ENCODE data around the gene SERGEF. TPM values are rescaled to one million over a fixed set of nuclear protein-coding genes. Genes with fewer than 3 reads are reported as not detected.

SERGEF gene
- total and polyA plus RNA-seq, 7 donors: 24.0 to 50.4 (median 30.7) TPM

- Histone ChIP-seq H3K27me3 (peaks cover 0 to 4% (median 0%) of the 10 kb centered on the region in 3 donors), H3K36me3 (no peaks in the 10 kb centered on the region), H3K27ac (no peak overlapping the region), H3K9me3 (no peaks in the 10 kb centered on the region), H3K4me3 (no peak overlapping the region), H3K4me1 (no peaks in the 10 kb centered on the region)
- no peak for DNase-seq
- intact Hi-C loops (cut with DNase I): no loop called here
- WGBS, 2 donors: 28 to 61% methylated on average over 7 of the region's 7 CpGs
- TF ChIP-seq EP300 (IDR thresholded peaks at IDR 0.05): no peak
- TF ChIP-seq, protein P1, sequence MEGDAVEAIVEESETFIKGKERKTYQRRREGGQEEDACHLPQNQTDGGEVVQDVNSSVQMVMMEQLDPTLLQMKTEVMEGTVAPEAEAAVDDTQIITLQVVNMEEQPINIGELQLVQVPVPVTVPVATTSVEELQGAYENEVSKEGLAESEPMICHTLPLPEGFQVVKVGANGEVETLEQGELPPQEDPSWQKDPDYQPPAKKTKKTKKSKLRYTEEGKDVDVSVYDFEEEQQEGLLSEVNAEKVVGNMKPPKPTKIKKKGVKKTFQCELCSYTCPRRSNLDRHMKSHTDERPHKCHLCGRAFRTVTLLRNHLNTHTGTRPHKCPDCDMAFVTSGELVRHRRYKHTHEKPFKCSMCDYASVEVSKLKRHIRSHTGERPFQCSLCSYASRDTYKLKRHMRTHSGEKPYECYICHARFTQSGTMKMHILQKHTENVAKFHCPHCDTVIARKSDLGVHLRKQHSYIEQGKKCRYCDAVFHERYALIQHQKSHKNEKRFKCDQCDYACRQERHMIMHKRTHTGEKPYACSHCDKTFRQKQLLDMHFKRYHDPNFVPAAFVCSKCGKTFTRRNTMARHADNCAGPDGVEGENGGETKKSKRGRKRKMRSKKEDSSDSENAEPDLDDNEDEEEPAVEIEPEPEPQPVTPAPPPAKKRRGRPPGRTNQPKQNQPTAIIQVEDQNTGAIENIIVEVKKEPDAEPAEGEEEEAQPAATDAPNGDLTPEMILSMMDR (IDR thresholded peaks at IDR 0.05): no peak
These were observed 260.7 kb downstream of the SERGEF start for GRCh38 chr11:17752144-17752543.

DNA sequence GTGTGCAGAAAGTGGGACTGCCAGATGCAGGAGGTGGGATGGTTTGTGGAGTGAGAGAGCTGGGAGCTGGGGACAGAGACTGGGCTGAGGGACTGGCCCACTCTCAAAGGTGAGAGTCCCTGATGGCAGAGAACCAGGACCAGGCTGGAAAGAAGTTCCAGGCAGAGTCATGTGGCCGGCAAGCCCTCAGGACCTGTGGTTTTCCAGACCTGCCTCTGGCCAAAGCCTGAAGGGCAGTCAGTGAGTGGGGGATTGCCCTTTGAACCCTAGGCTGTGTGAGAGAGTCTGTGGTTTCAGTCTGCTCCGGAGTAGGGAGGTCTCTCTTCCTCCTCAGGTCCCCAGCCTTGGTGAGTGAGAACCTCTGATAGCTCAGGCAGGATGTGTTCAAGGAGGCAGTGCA lies 261.3 kb downstream of the SERGEF start:
- Histone ChIP-seq H3K4me1 (no peaks in the 10 kb centered on the region), H3K27ac (no peak overlapping the region), H3K4me3 (no peak overlapping the region), H3K9me3 (no peaks in the 10 kb centered on the region), H3K27me3 (peaks cover 0 to 7% (median 0%) of the 10 kb centered on the region in 3 donors), H3K36me3 (no peaks in the 10 kb centered on the region)
- DNase-seq: no peak
- TF ChIP-seq, protein P1 (IDR thresholded peaks at IDR 0.05): no peak
- TF ChIP-seq EP300 (IDR thresholded peaks at IDR 0.05): no peak
- TF ChIP-seq POLR2A (IDR thresholded peaks at IDR 0.05): no peak
- no peak for TF ChIP-seq POLR2AphosphoS5 (IDR thresholded peaks at IDR 0.05)
- WGBS, 2 donors: 47 to 49% methylated on average over 2 of the region's 2 CpGs
- intact Hi-C loops (cut with DNase I): no loop called here

DNA sequence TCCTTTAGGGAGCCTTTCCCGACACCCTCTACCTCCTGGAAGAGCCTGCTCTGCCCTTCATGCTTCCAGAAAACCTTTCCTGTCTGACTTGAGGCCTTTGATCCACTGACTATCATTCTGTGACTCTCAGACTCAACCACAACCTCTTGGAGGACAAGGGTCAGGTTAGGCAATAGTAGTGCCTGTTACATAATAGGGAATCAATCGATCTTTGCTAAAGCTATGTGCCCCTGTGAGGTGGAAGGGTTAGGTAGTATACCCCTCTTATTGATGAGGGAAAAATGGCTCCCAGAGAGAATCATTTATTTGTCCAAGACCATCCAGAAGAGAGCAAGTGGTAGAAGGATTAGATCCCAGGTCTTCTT lies 262.1 kb downstream of the SERGEF start:
- Histone ChIP-seq H3K9me3 (no peaks in the 10 kb centered on the region), H3K4me1 (no peaks in the 10 kb centered on the region), H3K4me3 (no peak overlapping the region), H3K27ac (no peak overlapping the region), H3K27me3 (peaks cover 0 to 7% (median 0%) of the 10 kb centered on the region in 3 donors), H3K36me3 (no peaks in the 10 kb centered on the region)
- intact Hi-C loops (cut with DNase I): no loop called here
- TF ChIP-seq EP300 (IDR thresholded peaks at IDR 0.05): no peak
- TF ChIP-seq, protein P1 (IDR thresholded peaks at IDR 0.05): no peak
- no peak for TF ChIP-seq POLR2AphosphoS5 (IDR thresholded peaks at IDR 0.05)
- TF ChIP-seq POLR2A (IDR thresholded peaks at IDR 0.05): no peak
- no peak for DNase-seq
- WGBS, 2 donors: 50 to 53% methylated on average over 2 of the region's 2 CpGs

GRCh38 chr11:17750013-17750800 lies 262.6 kb downstream of the SERGEF start:
- H3K4me1 ChIP-seq: no peaks in the 10 kb centered on the region
- intact Hi-C loops (cut with DNase I): no loop called here
- peaks cover 0 to 7% (median 0%) of the 10 kb centered on the region in 3 donors for H3K27me3 ChIP-seq
- WGBS, 2 donors: 68 to 75% methylated on average over 13 of the region's 13 CpGs
- TF ChIP-seq POLR2AphosphoS5 (IDR thresholded peaks at IDR 0.05) (no peak), EP300 (IDR thresholded peaks at IDR 0.05) (no peak), POLR2A (IDR thresholded peaks at IDR 0.05) (no peak)
- TF ChIP-seq, protein P1 (IDR thresholded peaks at IDR 0.05): no peak
- no peak overlapping the region for H3K27ac ChIP-seq
- H3K36me3 ChIP-seq: no peaks in the 10 kb centered on the region
- DNase-seq: peak; percentile 48
- no peaks in the 10 kb centered on the region for H3K9me3 ChIP-seq
- H3K4me3 ChIP-seq: no peak overlapping the region
